GM12892 (cell line): ENCODE data around the gene MRPS6.

Experiments
- DNase-seq: peaks from one replicate; pipeline ENCODE4 v3.0.0; 2011; ENCODE audit not compliant: insufficient read length
- FAIRE-seq: peaks from 2 replicates; lab custom pipeline; 2011; peaks lifted over from hg19 to GRCh38; lab: Jason Lieb, UNC
- POLR2A ChIP-seq: IDR thresholded peaks from 2 replicates; pipeline ENCODE4 v1.6.1; 2011; ENCODE audit warnings: low read depth, low read length, control low read depth
- POLR2AphosphoS5 ChIP-seq: IDR thresholded peaks from 2 replicates; pipeline ENCODE4 v1.6.1; 2011; ENCODE audit warnings: low read depth, low read length, control low read depth
- TAF1 ChIP-seq: IDR thresholded peaks from 2 replicates; pipeline ENCODE4 v1.6.1; 2011; ENCODE audit warnings: low read depth, mild to moderate bottlenecking, control low read depth, low read length, borderline replicate concordance

The MRPS6 gene

GRCh38 chr21:34088752-34089151 is 15.4 kb downstream of the MRPS6 start:
- TF ChIP-seq POLR2AphosphoS5 (no peak), POLR2A (no peak), TAF1 (no peak)
- FAIRE-seq = no peak
- DNase-seq = no peak

GRCh38 chr21:34091032-34091431 is 17.7 kb downstream of the MRPS6 start:
- DNase-seq (no peak), FAIRE-seq (no peak)
- no peak for TF ChIP-seq POLR2AphosphoS5
- no peak for TF ChIP-seq TAF1
- no peak for TF ChIP-seq POLR2A

GRCh38 chr21:34091607-34092006 is 18.2 kb downstream of the MRPS6 start:
- TF ChIP-seq POLR2A (no peak), POLR2AphosphoS5 (no peak), TAF1 (no peak)
- no peak for DNase-seq
- no peak for FAIRE-seq

GRCh38 chr21:34092262-34092921 is 19.0 kb downstream of the MRPS6 start:
- FAIRE-seq = no peak
- DNase-seq = no peak
- TF ChIP-seq TAF1 (no peak), POLR2AphosphoS5 (no peak), POLR2A (no peak)

GRCh38 chr21:34093083-34093482 is 19.7 kb downstream of the MRPS6 start:
- TF ChIP-seq POLR2AphosphoS5 = no peak
- TF ChIP-seq POLR2A = no peak
- TF ChIP-seq TAF1 = no peak
- FAIRE-seq (no peak), DNase-seq (no peak)

- FAIRE-seq (no peak), DNase-seq (no peak)
- TF ChIP-seq POLR2A (no peak), TAF1 (no peak), POLR2AphosphoS5 (no peak)
Observed at GRCh38 chr21:34094949-34095348, 21.6 kb downstream of the MRPS6 start.

- FAIRE-seq (no peak), DNase-seq (no peak)
- no peak for TF ChIP-seq TAF1
Observed at GRCh38 chr21:34097442-34097841, 24.1 kb downstream of the MRPS6 start.

GRCh38 chr21:34100337-34100736 is 27.0 kb downstream of the MRPS6 start:
- TF ChIP-seq POLR2AphosphoS5 = no peak
- TF ChIP-seq TAF1 = no peak
- no peak for TF ChIP-seq POLR2A
- no peak for FAIRE-seq

GRCh38 chr21:34100790-34101189 is 27.4 kb downstream of the MRPS6 start:
- no peak for FAIRE-seq
- DNase-seq = no peak
- TF ChIP-seq POLR2A (no peak), POLR2AphosphoS5 (no peak), TAF1 (no peak)

More at GRCh38 chr21:34100337-34100736, 27.0 kb downstream of the MRPS6 start:
- no peak for DNase-seq

GRCh38 chr21:34105947-34106541 is 32.7 kb downstream of the MRPS6 start:
- no peak for FAIRE-seq
- DNase-seq = no peak
- no peak for TF ChIP-seq POLR2A
- TF ChIP-seq POLR2AphosphoS5 = no peak

- no peak for FAIRE-seq
Observed at GRCh38 chr21:34107606-34108005, 34.2 kb downstream of the MRPS6 start.

GRCh38 chr21:34109075-34109474 is 35.7 kb downstream of the MRPS6 start:
- FAIRE-seq (no peak), DNase-seq (no peak)
- TF ChIP-seq TAF1 = no peak
- TF ChIP-seq POLR2AphosphoS5 = no peak
- TF ChIP-seq POLR2A = no peak

More at GRCh38 chr21:34107606-34108005, 34.2 kb downstream of the MRPS6 start:
- DNase-seq = no peak
- TF ChIP-seq POLR2AphosphoS5 = no peak
- no peak for TF ChIP-seq TAF1
- TF ChIP-seq POLR2A = no peak
